Erythroblast (primary cell): ENCODE measurements around the gene ROBO2.

Experiments used
- GATA1 ChIP-seq: IDR thresholded peaks from 2 replicates; pipeline ENCODE4 v1.6.1; 2011; ENCODE audit warnings: low read depth, mild to moderate bottlenecking, control low read depth, low read length, moderate library complexity
- POLR2A ChIP-seq: IDR thresholded peaks from 2 replicates; pipeline ENCODE4 v1.6.1; 2011; ENCODE audit warnings: mild to moderate bottlenecking, low read length

- no peak for TF ChIP-seq POLR2A
- TF ChIP-seq GATA1: no peak
Measured at GRCh38 chr3:77052051-77052501, 12.2 kb downstream of the ROBO2 start.
